Neuronal stem cell (in vitro differentiated cells): ENCODE results near the gene CA7.

Experiments
- DNase-seq: peaks from one replicate; pipeline ENCODE4 v3.0.0-alpha.2; 2013; ENCODE audit warnings: low spot score
- H2AFZ ChIP-seq: one replicate; pipeline ENCODE4 v1.6.1; 2013; ENCODE audit warnings: mild to moderate bottlenecking, low read length, inconsistent platforms
- H2AK5ac ChIP-seq: 2 replicates; pipeline ENCODE4 v1.6.1; 2013; ENCODE audit warnings: low read depth, mild to moderate bottlenecking, inconsistent platforms, low read length, moderate library complexity, mixed read lengths
- H2BK120ac ChIP-seq: 2 replicates; pipeline ENCODE4 v1.6.1; 2013; ENCODE audit warnings: low read depth, mild to moderate bottlenecking, inconsistent platforms, low read length, moderate library complexity, mixed read lengths
- H2BK12ac ChIP-seq: one replicate; pipeline ENCODE4 v1.6.1; 2013; ENCODE audit warnings: low read length, inconsistent platforms
- H2BK15ac ChIP-seq: 2 replicates; pipeline ENCODE4 v1.6.1; 2013; ENCODE audit warnings: mild to moderate bottlenecking, low read length, inconsistent platforms, mixed read lengths
- H2BK5ac ChIP-seq: one replicate; pipeline ENCODE4 v1.6.1; 2013; ENCODE audit warnings: inconsistent platforms, mild to moderate bottlenecking, low read length, moderate library complexity
- H3K14ac ChIP-seq: one replicate; pipeline ENCODE4 v1.6.1; 2013; ENCODE audit warnings: low read length, inconsistent platforms
- H3K18ac ChIP-seq: 2 replicates; pipeline ENCODE4 v1.6.1; 2013; ENCODE audit warnings: low read length, inconsistent platforms
- H3K23ac ChIP-seq: 2 replicates; pipeline ENCODE4 v1.6.1; 2013; ENCODE audit warnings: low read depth, mild to moderate bottlenecking, mixed read lengths, low read length, inconsistent platforms; ENCODE audit not compliant: poor library complexity
- H3K27ac ChIP-seq: replicated peaks from 3 replicates; pipeline ENCODE4 v1.5.1; 2013; ENCODE audit warnings: low read length, inconsistent platforms
- H3K27me3 ChIP-seq, 3 experiments: 2 replicates each; pipeline ENCODE4 v1.6.1; 2013; ENCODE audit warnings: low read length in 3 of 3, mild to moderate bottlenecking in 2 of 3, inconsistent platforms in 1 of 3, low read depth in 1 of 3, mixed read lengths in 1 of 3, moderate library complexity in 1 of 3; ENCODE audit not compliant: control insufficient read depth in 3 of 3, insufficient read depth in 3 of 3
- H3K36me3 ChIP-seq, 2 donors: replicated peaks in 1 of 2; 2 replicates each; pipeline ENCODE4 v1.6.1; 2013; ENCODE audit warnings: low read length in 2 of 2; ENCODE audit not compliant: control insufficient read depth in 2 of 2, insufficient read depth in 2 of 2
- H3K4ac ChIP-seq: 2 replicates; pipeline ENCODE4 v1.6.1; 2013; ENCODE audit warnings: inconsistent platforms, mild to moderate bottlenecking, low read length, moderate library complexity
- H3K4me1 ChIP-seq, 2 donors: 1 replicate in 1 of 2; 2 replicates in 1 of 2; pipeline ENCODE4 v1.6.1; 2013; ENCODE audit warnings: low read length in 2 of 2, low read depth in 1 of 2; ENCODE audit not compliant: control insufficient read depth in 2 of 2, insufficient read depth in 1 of 2
- H3K4me2 ChIP-seq: one replicate; pipeline ENCODE4 v1.6.1; 2013; ENCODE audit warnings: mild to moderate bottlenecking, low read length, inconsistent platforms; ENCODE audit not compliant: insufficient read depth, poor library complexity, severe bottlenecking
- H3K4me3 ChIP-seq, 2 donors: 2 replicates each; pipeline ENCODE4 v1.5.1; 2013; ENCODE audit warnings: low read length in 2 of 2, mild to moderate bottlenecking in 2 of 2, inconsistent platforms in 1 of 2, moderate library complexity in 1 of 2
- H3K79me1 ChIP-seq: one replicate; pipeline ENCODE4 v1.6.1; 2013; ENCODE audit warnings: low read depth, mild to moderate bottlenecking, inconsistent platforms, low read length, moderate library complexity
- H3K9ac ChIP-seq: one replicate; pipeline ENCODE4 v1.6.1; 2013; ENCODE audit warnings: mild to moderate bottlenecking, low read depth, low read length, inconsistent platforms; ENCODE audit not compliant: poor library complexity
- H3K9me3 ChIP-seq, 2 donors: replicated peaks in 1 of 2; 2 replicates each; pipeline versions ENCODE3 to v1.6.1; 2013; ENCODE audit warnings: low read length in 2 of 2, mild to moderate bottlenecking in 2 of 2, inconsistent platforms in 1 of 2, low read depth in 1 of 2, mixed read lengths in 1 of 2, moderate library complexity in 1 of 2; ENCODE audit not compliant: control insufficient read depth in 2 of 2, insufficient read depth in 1 of 2
- H4K8ac ChIP-seq: one replicate; pipeline ENCODE4 v1.6.1; 2013; ENCODE audit warnings: low read depth, mild to moderate bottlenecking, inconsistent platforms, low read length, moderate library complexity
- H4K91ac ChIP-seq: one replicate; pipeline ENCODE4 v1.6.1; 2013; ENCODE audit warnings: low read length, low read depth, mild to moderate bottlenecking, inconsistent platforms; ENCODE audit not compliant: poor library complexity
- WGBS, 2 donors: extraction: QIAGEN DNeasy Blood & Tissue Kit; methylation state at CpG; one replicate each; pipeline ENCODE4 v1.1.7; 2013; ENCODE audit warnings: missing lambda C conversion rate in 2 of 2, mixed read lengths in 1 of 2; ENCODE audit not compliant: insufficient read length in 2 of 2, insufficient replicate concordance in 1 of 2; ENCODE audit errors: extremely low coverage in 2 of 2; 5-methylcytosine and 5-hydroxymethylcytosine counted together

Gene CA7

GRCh38 chr16:66901626-66902025 is 57.4 kb downstream of the CA7 start:
- Histone ChIP-seq H4K8ac (no peak overlapping the region), H4K91ac (no peak overlapping the region), H2BK120ac (no peak overlapping the region), H2AFZ (no peak overlapping the region), H3K9ac (no peak overlapping the region), H2BK12ac (no peak overlapping the region), H2BK15ac (peak overlapping the region; percentile 24), H3K79me1 (no peaks in the 10 kb centered on the region), H3K4ac (no peak overlapping the region), H3K9me3 (no peaks in the 10 kb centered on the region), H3K14ac (no peak overlapping the region), H2AK5ac (no peak overlapping the region), H3K27ac (no peak overlapping the region), H3K27me3 (peaks cover 0 to 24% (median 0%) of the 10 kb centered on the region in 3 experiments), H3K23ac (no peak overlapping the region), H3K36me3 (no peaks in the 10 kb centered on the region), H3K18ac (peak overlapping the region; percentile 62), H3K4me2 (no peak overlapping the region), H3K4me1 (peaks cover 6 to 20% of the 10 kb centered on the region in 2 donors), H3K4me3 (no peak overlapping the region), H2BK5ac (no peak overlapping the region)
- DNase-seq, result no peak
- no CpG with 5 or more reads among the region's 10 CpGs for WGBS, 2 donors

GRCh38 chr16:66902648-66903543 is 58.7 kb downstream of the CA7 start:
- Histone ChIP-seq H3K4me1 (peaks cover 6 to 20% of the 10 kb centered on the region in 2 donors), H4K8ac (no peak overlapping the region)
- WGBS, 2 donors, result no CpG with 5 or more reads among the region's 14 CpGs

More at GRCh38 chr16:66902648-66903543, 58.7 kb downstream of the CA7 start:
- H3K4ac ChIP-seq, result no peak overlapping the region
- H4K91ac ChIP-seq, result no peak overlapping the region
- H3K9ac ChIP-seq, result no peak overlapping the region
- no peak overlapping the region for H2AK5ac ChIP-seq
- no peak overlapping the region for H2BK120ac ChIP-seq
- no peak for DNase-seq
- no peaks in the 10 kb centered on the region for H3K79me1 ChIP-seq
- H2AFZ ChIP-seq, result no peak overlapping the region
- no peak overlapping the region for H3K23ac ChIP-seq
- no peak overlapping the region for H3K18ac ChIP-seq
- no peaks in the 10 kb centered on the region for H3K9me3 ChIP-seq
- H3K27me3 ChIP-seq, result peaks cover 0 to 36% (median 0%) of the 10 kb centered on the region in 3 experiments
- no peak overlapping the region for H3K27ac ChIP-seq
- no peak overlapping the region for H3K4me3 ChIP-seq
- no peak overlapping the region for H2BK15ac ChIP-seq
- H3K14ac ChIP-seq, result no peak overlapping the region
- no peak overlapping the region for H2BK5ac ChIP-seq
- no peak overlapping the region for H2BK12ac ChIP-seq
- H3K36me3 ChIP-seq, result no peaks in the 10 kb centered on the region
- H3K4me2 ChIP-seq, result no peak overlapping the region
